ENCODE measurements around the gene DDX24.
A peak's percentile ranks its signal among the peaks of the same experiment; 100 is the strongest.

The DDX24 gene

DNA sequence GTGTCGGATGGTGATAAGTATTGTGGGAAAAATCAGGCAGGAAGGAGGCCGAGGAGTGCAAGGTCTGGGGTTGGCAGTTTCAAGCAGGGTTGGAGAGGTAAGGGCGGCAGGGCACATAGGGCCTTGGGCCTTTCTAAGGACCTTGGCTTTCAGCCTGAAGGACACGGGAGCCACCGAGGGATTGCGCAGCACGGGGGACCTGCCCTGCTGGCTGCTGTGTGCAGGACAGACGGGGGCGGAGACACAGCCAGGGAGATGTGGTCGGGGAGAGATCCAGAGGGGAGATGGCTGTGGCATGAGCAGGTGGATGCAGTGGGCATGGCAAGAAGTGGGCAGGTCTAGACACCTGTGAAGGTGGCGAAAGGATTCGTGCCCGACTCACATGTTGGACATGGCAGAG lies 40.2 kb downstream of the DDX24 start:
- WGBS (ENCODE audit: insufficient coverage): 100% methylated on average over 13 of the region's 13 CpGs
- Histone ChIP-seq H3K27me3 (replicated peaks in 2 of 5; ENCODE audit: control insufficient read depth in 4 of 5, insufficient read depth in 5 of 5, low read length in 4 of 5) (no peaks in the 10 kb centered on the region), H3K4me1 (ENCODE audit: control extremely low read depth in 1 of 4, control insufficient read depth in 4 of 4, insufficient read depth in 4 of 4, low read length in 3 of 4) (no peaks in the 10 kb centered on the region), H3K9me3 (ENCODE audit: control extremely low read depth in 1 of 5, control insufficient read depth in 4 of 5, insufficient read depth in 2 of 5, low read depth in 1 of 5, low read length in 4 of 5) (no peaks in the 10 kb centered on the region), H3K27ac (ENCODE audit: insufficient read depth in 1 of 2, low read depth in 1 of 2, low read length in 2 of 2, poor library complexity in 1 of 2, severe bottlenecking in 2 of 2) (no peak overlapping the region), H3K36me3 (ENCODE audit: control insufficient read depth in 4 of 4, insufficient read depth in 4 of 4, low read length in 3 of 4) (peaks cover 0 to 19% (median 11%) of the 10 kb centered on the region in 4 experiments), H3K4me3 (ENCODE audit: control insufficient read depth in 1 of 7, extremely low read depth in 1 of 7, insufficient read depth in 4 of 7, low read depth in 2 of 7, low read length in 6 of 7) (no peak overlapping the region)
- ChIA-PET POLR2A (no interaction called here), CTCF (no interaction called here)
- no peak for DNase-seq

DNA sequence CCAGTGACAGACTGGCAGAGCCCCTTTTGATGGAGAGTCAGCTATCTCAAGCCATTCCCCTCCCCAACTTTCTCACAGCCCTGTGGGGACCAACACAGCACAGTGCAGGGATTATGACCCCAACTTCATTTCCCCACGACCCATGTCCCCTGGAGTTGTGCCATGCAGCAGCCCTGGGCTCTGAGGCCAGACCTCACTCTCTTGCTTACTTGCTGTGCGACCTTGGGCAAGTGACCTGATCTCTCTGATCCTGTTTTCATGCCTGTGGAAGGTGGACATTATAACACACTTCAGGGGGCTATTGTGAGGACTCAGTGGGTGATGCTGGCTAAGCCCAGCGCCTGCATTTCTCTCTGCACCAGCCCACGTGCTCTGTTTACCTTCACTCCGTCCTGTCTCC lies 40.8 kb downstream of the DDX24 start:
- Histone ChIP-seq H3K4me3 (ENCODE audit: control insufficient read depth in 1 of 7, extremely low read depth in 1 of 7, insufficient read depth in 4 of 7, low read depth in 2 of 7, low read length in 6 of 7) (no peak overlapping the region), H3K4me1 (ENCODE audit: control extremely low read depth in 1 of 4, control insufficient read depth in 4 of 4, insufficient read depth in 4 of 4, low read length in 3 of 4) (no peaks in the 10 kb centered on the region), H3K27ac (ENCODE audit: insufficient read depth in 1 of 2, low read depth in 1 of 2, low read length in 2 of 2, poor library complexity in 1 of 2, severe bottlenecking in 2 of 2) (no peak overlapping the region), H3K27me3 (replicated peaks in 2 of 5; ENCODE audit: control insufficient read depth in 4 of 5, insufficient read depth in 5 of 5, low read length in 4 of 5) (no peaks in the 10 kb centered on the region), H3K36me3 (ENCODE audit: control insufficient read depth in 4 of 4, insufficient read depth in 4 of 4, low read length in 3 of 4) (peaks cover 0 to 13% (median 6%) of the 10 kb centered on the region in 4 experiments), H3K9me3 (ENCODE audit: control extremely low read depth in 1 of 5, control insufficient read depth in 4 of 5, insufficient read depth in 2 of 5, low read depth in 1 of 5, low read length in 4 of 5) (no peaks in the 10 kb centered on the region)
- DNase-seq: no peak
- WGBS (ENCODE audit: insufficient coverage): 88% methylated on average over 3 of the region's 5 CpGs
- POLR2A ChIA-PET: no interaction called here
- CTCF ChIA-PET: interaction anchor here (6.5 kb wide), 1 partner anchor 97 kb away, joined by 50 read pairs; no protein-coding TSS in a partner anchor

DNA sequence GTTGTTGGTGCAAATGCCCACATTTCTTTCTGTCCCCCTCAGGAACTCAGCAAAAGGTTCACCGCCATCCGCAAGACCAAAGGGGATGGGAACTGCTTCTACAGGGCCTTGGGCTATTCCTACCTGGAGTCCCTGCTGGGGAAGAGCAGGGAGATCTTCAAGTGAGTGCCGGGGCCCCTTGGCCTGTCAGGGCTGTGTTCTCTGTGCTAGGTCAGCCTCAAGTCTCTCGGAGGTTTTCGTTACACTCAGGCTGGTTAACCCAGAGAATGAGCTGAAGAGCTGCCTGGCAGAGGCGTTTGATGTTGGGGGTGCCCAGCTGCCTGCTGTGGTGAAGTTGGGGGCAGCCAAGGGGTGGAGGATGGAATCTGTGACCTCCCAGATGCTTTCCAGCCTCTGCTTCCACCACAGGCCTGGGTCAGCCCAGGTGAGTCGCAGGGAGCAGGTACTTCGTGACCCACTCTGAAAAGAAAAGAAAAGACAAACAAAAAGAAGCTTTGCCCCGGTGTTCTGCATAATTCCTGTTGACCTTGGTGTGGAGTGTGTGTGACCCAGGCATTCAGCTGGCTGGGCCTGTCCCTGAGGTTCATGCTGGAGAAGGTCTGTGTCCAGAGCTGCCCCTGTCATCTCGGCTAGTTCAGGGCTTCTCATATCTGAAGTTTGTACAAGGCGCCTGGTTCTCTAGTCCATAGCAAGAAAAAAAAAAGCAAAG lies 41.9 kb downstream of the DDX24 start:
- peaks cover 0 to 2% (median 0%) of the 10 kb centered on the region in 5 experiments for H3K9me3 ChIP-seq (ENCODE audit: control extremely low read depth in 1 of 5, control insufficient read depth in 4 of 5, insufficient read depth in 2 of 5, low read depth in 1 of 5, low read length in 4 of 5)
- no peak for DNase-seq
- ChIA-PET CTCF (interaction anchor here (0.7 to 6.5 kb wide), 5 partner anchors 10 to 98 kb away, joined by 3 to 50 read pairs (median 4); partner anchors contain the start of genes DDX24 and IFI27L1), POLR2A (no interaction called here)
- 100% methylated on average over 8 of the region's 11 CpGs for WGBS (ENCODE audit: insufficient coverage)
- H3K4me1 ChIP-seq (ENCODE audit: control extremely low read depth in 1 of 4, control insufficient read depth in 4 of 4, insufficient read depth in 4 of 4, low read length in 3 of 4): no peaks in the 10 kb centered on the region
- H3K27me3 ChIP-seq (replicated peaks in 2 of 5; ENCODE audit: control insufficient read depth in 4 of 5, insufficient read depth in 5 of 5, low read length in 4 of 5): no peaks in the 10 kb centered on the region
- H3K36me3 ChIP-seq (ENCODE audit: control insufficient read depth in 4 of 4, insufficient read depth in 4 of 4, low read length in 3 of 4): peaks cover 0 to 5% (median 2%) of the 10 kb centered on the region in 4 experiments
- H3K27ac ChIP-seq (ENCODE audit: insufficient read depth in 1 of 2, low read depth in 1 of 2, low read length in 2 of 2, poor library complexity in 1 of 2, severe bottlenecking in 2 of 2): no peak overlapping the region
- H3K4me3 ChIP-seq (ENCODE audit: control insufficient read depth in 1 of 7, extremely low read depth in 1 of 7, insufficient read depth in 4 of 7, low read depth in 2 of 7, low read length in 6 of 7): no peak overlapping the region

DNA sequence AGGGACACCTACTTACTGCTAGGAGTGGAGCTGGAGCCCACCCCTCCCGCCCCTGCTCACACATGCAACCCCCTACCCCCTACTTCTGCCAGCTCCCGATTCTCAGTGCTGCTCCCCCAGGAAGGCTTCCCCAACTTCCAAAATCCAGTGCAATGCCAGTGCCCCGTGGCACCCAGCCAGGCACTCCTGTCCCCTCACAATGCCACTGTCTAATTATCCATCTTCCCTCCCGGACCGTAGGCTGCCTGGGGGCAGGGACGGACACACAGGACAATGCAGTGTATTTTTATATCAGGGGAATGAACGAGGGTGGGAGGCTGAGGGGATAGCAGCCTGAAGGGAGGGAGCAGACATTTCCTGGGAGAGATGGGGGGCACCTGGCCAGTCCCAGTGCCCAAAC lies 42.5 kb downstream of the DDX24 start:
- DNase-seq: no peak
- Histone ChIP-seq H3K4me3 (ENCODE audit: control insufficient read depth in 1 of 7, extremely low read depth in 1 of 7, insufficient read depth in 4 of 7, low read depth in 2 of 7, low read length in 6 of 7) (no peak overlapping the region), H3K9me3 (ENCODE audit: control extremely low read depth in 1 of 5, control insufficient read depth in 4 of 5, insufficient read depth in 2 of 5, low read depth in 1 of 5, low read length in 4 of 5) (peaks cover 0 to 2% (median 0%) of the 10 kb centered on the region in 5 experiments), H3K27me3 (replicated peaks in 2 of 5; ENCODE audit: control insufficient read depth in 4 of 5, insufficient read depth in 5 of 5, low read length in 4 of 5) (no peaks in the 10 kb centered on the region), H3K36me3 (ENCODE audit: control insufficient read depth in 4 of 4, insufficient read depth in 4 of 4, low read length in 3 of 4) (no peaks in the 10 kb centered on the region), H3K27ac (ENCODE audit: insufficient read depth in 1 of 2, low read depth in 1 of 2, low read length in 2 of 2, poor library complexity in 1 of 2, severe bottlenecking in 2 of 2) (no peak overlapping the region), H3K4me1 (ENCODE audit: control extremely low read depth in 1 of 4, control insufficient read depth in 4 of 4, insufficient read depth in 4 of 4, low read length in 3 of 4) (no peaks in the 10 kb centered on the region)
- ChIA-PET POLR2A (interaction anchor here (0.6 kb wide), 1 partner anchor 139 kb away, joined by 3 read pairs; no protein-coding TSS in a partner anchor), CTCF (interaction anchor here (0.8 to 6.5 kb wide), 6 partner anchors 8 to 136 kb away, joined by 3 to 50 read pairs (median 5); no protein-coding TSS in a partner anchor)
- 100% methylated on average over 6 of the region's 7 CpGs for WGBS (ENCODE audit: insufficient coverage)

DNA sequence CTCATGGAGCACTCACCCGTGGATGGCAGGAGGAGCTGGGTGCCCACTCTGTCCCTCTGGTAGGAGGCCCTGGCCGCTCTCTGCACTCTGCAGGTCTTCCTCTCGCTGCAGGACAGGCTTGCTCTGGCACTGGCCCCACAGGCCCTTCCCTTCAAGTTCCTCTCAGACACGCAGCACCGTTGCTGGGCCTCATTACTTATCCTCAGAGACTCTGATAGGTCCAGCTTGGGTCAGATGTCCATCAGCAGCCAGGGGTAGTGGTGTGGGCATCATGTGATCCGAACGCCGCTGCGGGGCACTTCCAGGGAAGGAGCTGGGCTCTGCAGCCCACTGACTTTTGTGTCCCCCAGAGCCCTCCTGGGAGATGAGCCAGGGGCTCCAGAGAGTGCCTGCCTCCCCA lies 43.0 kb downstream of the DDX24 start:
- POLR2A ChIA-PET: interaction anchor here (0.6 kb wide), 1 partner anchor 139 kb away, joined by 3 read pairs; no protein-coding TSS in a partner anchor
- CTCF ChIA-PET: interaction anchor here (0.8 to 6.5 kb wide), 7 partner anchors 9 to 137 kb away, joined by 3 to 50 read pairs (median 6); no protein-coding TSS in a partner anchor
- H3K9me3 ChIP-seq (ENCODE audit: control extremely low read depth in 1 of 5, control insufficient read depth in 4 of 5, insufficient read depth in 2 of 5, low read depth in 1 of 5, low read length in 4 of 5): peaks cover 0 to 2% (median 0%) of the 10 kb centered on the region in 5 experiments
- no peak overlapping the region for H3K27ac ChIP-seq (ENCODE audit: insufficient read depth in 1 of 2, low read depth in 1 of 2, low read length in 2 of 2, poor library complexity in 1 of 2, severe bottlenecking in 2 of 2)
- H3K27me3 ChIP-seq (replicated peaks in 2 of 5; ENCODE audit: control insufficient read depth in 4 of 5, insufficient read depth in 5 of 5, low read length in 4 of 5): no peaks in the 10 kb centered on the region
- no peaks in the 10 kb centered on the region for H3K4me1 ChIP-seq (ENCODE audit: control extremely low read depth in 1 of 4, control insufficient read depth in 4 of 4, insufficient read depth in 4 of 4, low read length in 3 of 4)
- no peaks in the 10 kb centered on the region for H3K36me3 ChIP-seq (ENCODE audit: control insufficient read depth in 4 of 4, insufficient read depth in 4 of 4, low read length in 3 of 4)
- no peak for DNase-seq
- WGBS (ENCODE audit: insufficient coverage): 97% methylated on average over 9 of the region's 9 CpGs
- H3K4me3 ChIP-seq (ENCODE audit: control insufficient read depth in 1 of 7, extremely low read depth in 1 of 7, insufficient read depth in 4 of 7, low read depth in 2 of 7, low read length in 6 of 7): no peak overlapping the region

- ChIA-PET CTCF (interaction anchor here (0.7 to 6.5 kb wide), 31 partner anchors 8 to 449 kb away, joined by 3 to 50 read pairs (median 4); partner anchors contain the start of genes OTUB2 and PPP4R4), POLR2A (interaction anchor here (0.5 kb wide), 1 partner anchor 10 kb away, joined by 3 read pairs; no protein-coding TSS in a partner anchor)
- Histone ChIP-seq H3K36me3 (ENCODE audit: control insufficient read depth in 4 of 4, insufficient read depth in 4 of 4, low read length in 3 of 4) (no peaks in the 10 kb centered on the region), H3K27me3 (replicated peaks in 2 of 5; ENCODE audit: control insufficient read depth in 4 of 5, insufficient read depth in 5 of 5, low read length in 4 of 5) (no peaks in the 10 kb centered on the region), H3K27ac (ENCODE audit: insufficient read depth in 1 of 2, low read depth in 1 of 2, low read length in 2 of 2, poor library complexity in 1 of 2, severe bottlenecking in 2 of 2) (no peak overlapping the region), H3K4me3 (ENCODE audit: control insufficient read depth in 1 of 7, extremely low read depth in 1 of 7, insufficient read depth in 4 of 7, low read depth in 2 of 7, low read length in 6 of 7) (no peak overlapping the region), H3K4me1 (ENCODE audit: control extremely low read depth in 1 of 4, control insufficient read depth in 4 of 4, insufficient read depth in 4 of 4, low read length in 3 of 4) (no peaks in the 10 kb centered on the region), H3K9me3 (ENCODE audit: control extremely low read depth in 1 of 5, control insufficient read depth in 4 of 5, insufficient read depth in 2 of 5, low read depth in 1 of 5, low read length in 4 of 5) (peaks cover 0 to 2% (median 0%) of the 10 kb centered on the region in 5 experiments)
- 28% methylated on average over 9 of the region's 12 CpGs for WGBS (ENCODE audit: insufficient coverage)
- DNase-seq: peak; percentile 80 to 86 (median 80)
Observed at GRCh38 chr14:94036313-94037167, 44.5 kb downstream of the DDX24 start.
